IMR-90 (cell line): ENCODE results near the gene GOLIM4. TPM values are rescaled to one million over a fixed set of nuclear protein-coding genes. Genes with fewer than 3 reads are reported as not detected.

Experiments used
- ATAC-seq: fragments of 200-7000 bp; cut with Tn5 transposase; 2 replicates; pipeline ENCODE4 v1.9.1; 2020; ENCODE audit warnings: low read depth, mild to moderate bottlenecking, moderate library complexity
- BruUV-seq: library from RNA; stranded (reverse); fragments of 400-500 nt; replicated peaks from 2 replicates; lab custom pipeline; 2021; lab: Mats Ljungman, UMichigan
- CTCF ChIA-PET: fragments of 300-600 bp; formaldehyde crosslinking; extraction: SDS; loops from one replicate; lab custom pipeline; 2021; ENCODE audit warnings: antibody characterized with exemption; lab: Yijun Ruan, JAX
- POLR2A ChIA-PET: fragments of 300-600 bp; sonication (Branson Sonifier 250); formaldehyde crosslinking; loops from one replicate; lab custom pipeline; 2022; ENCODE audit warnings: antibody characterized with exemption; ENCODE audit not compliant: unreplicated experiment; lab: Charles Lee
- DNase-seq: peaks from one replicate; pipeline ENCODE4 v3.0.0; 2013
- H2AFZ ChIP-seq: replicated peaks from 2 replicates; pipeline ENCODE3; 2013; ENCODE audit warnings: low read length, mild to moderate bottlenecking; ENCODE audit not compliant: poor library complexity
- H2AK5ac ChIP-seq: 2 replicates; pipeline ENCODE4 v1.6.1; 2013; ENCODE audit warnings: low read depth, low read length, inconsistent platforms
- H2AK9ac ChIP-seq: replicated peaks from 2 replicates; pipeline ENCODE3; 2013; ENCODE audit warnings: mild to moderate bottlenecking, low read depth, low read length, moderate library complexity; ENCODE audit not compliant: poor library complexity
- H2BK120ac ChIP-seq: 2 replicates; pipeline ENCODE4 v1.6.1; 2013; ENCODE audit warnings: low read depth, low read length, inconsistent platforms
- H2BK15ac ChIP-seq: 3 replicates; pipeline ENCODE4 v1.6.1; 2013; ENCODE audit warnings: low read depth, low read length, inconsistent platforms
- H2BK20ac ChIP-seq: 2 replicates; pipeline ENCODE4 v1.6.1; 2013; ENCODE audit warnings: low read depth, mild to moderate bottlenecking, inconsistent platforms, low read length, moderate library complexity
- H2BK5ac ChIP-seq: 2 replicates; pipeline ENCODE4 v1.6.1; 2013; ENCODE audit warnings: mild to moderate bottlenecking, low read depth, low read length, inconsistent platforms; ENCODE audit not compliant: poor library complexity, severe bottlenecking
- H3K14ac ChIP-seq: replicated peaks from 2 replicates; pipeline ENCODE4 v1.6.1; 2013; ENCODE audit warnings: low read depth, low read length, inconsistent platforms
- H3K18ac ChIP-seq: 2 replicates; pipeline ENCODE4 v1.6.1; 2013; ENCODE audit warnings: low read depth, low read length, control low read depth
- H3K23ac ChIP-seq: 2 replicates; pipeline ENCODE4 v1.6.1; 2013; ENCODE audit warnings: low read depth, low read length, inconsistent platforms
- H3K27ac ChIP-seq: 2 replicates; pipeline ENCODE4 v1.5.1; 2013; ENCODE audit warnings: mild to moderate bottlenecking, control low read depth, low read length; ENCODE audit not compliant: insufficient read depth
- H3K27me3 ChIP-seq: 2 replicates; pipeline ENCODE4 v1.6.1; 2013; ENCODE audit warnings: low read length; ENCODE audit not compliant: control insufficient read depth, insufficient read depth
- H3K36me3 ChIP-seq: 2 replicates; pipeline ENCODE4 v1.6.1; 2013; ENCODE audit warnings: low read length, mixed read lengths; ENCODE audit not compliant: control insufficient read depth, insufficient read depth
- H3K4ac ChIP-seq: 2 replicates; pipeline ENCODE4 v1.6.1; 2013; ENCODE audit warnings: low read depth, low read length, inconsistent platforms
- H3K4me1 ChIP-seq: 2 replicates; pipeline ENCODE4 v1.6.1; 2013; ENCODE audit warnings: low read length, mixed read lengths; ENCODE audit not compliant: control insufficient read depth, insufficient read depth
- H3K4me2 ChIP-seq: 2 replicates; pipeline ENCODE4 v1.6.1; 2013; ENCODE audit warnings: low read depth, mild to moderate bottlenecking, control low read depth, low read length, moderate library complexity
- H3K4me3 ChIP-seq: 2 replicates; pipeline ENCODE4 v1.5.1; 2013; ENCODE audit warnings: low read depth, mild to moderate bottlenecking, control low read depth, low read length, moderate library complexity; ENCODE audit not compliant: insufficient read depth
- H3K56ac ChIP-seq: 2 replicates; pipeline ENCODE4 v1.6.1; 2013; ENCODE audit warnings: low read length, inconsistent platforms; ENCODE audit not compliant: insufficient read depth; ENCODE audit errors: extremely low read depth
- H3K79me1 ChIP-seq, 2 experiments: 2 replicates each; pipeline ENCODE4 v1.6.1; 2013; ENCODE audit warnings: low read length in 2 of 2, inconsistent platforms in 1 of 2, low read depth in 1 of 2
- H3K9ac ChIP-seq: 2 replicates; pipeline ENCODE4 v1.6.1; 2013; ENCODE audit warnings: low read depth, low read length, control low read depth
- H3K9me1 ChIP-seq: 2 replicates; pipeline ENCODE4 v1.6.1; 2013; ENCODE audit warnings: low read length, inconsistent platforms; ENCODE audit not compliant: insufficient read depth
- H3K9me3 ChIP-seq: 2 replicates; pipeline ENCODE4 v1.6.1; 2013; ENCODE audit warnings: low read length; ENCODE audit not compliant: control insufficient read depth, insufficient read depth
- H4K20me1 ChIP-seq: 2 replicates; pipeline ENCODE4 v1.6.1; 2013; ENCODE audit warnings: low read length, inconsistent platforms; ENCODE audit not compliant: insufficient read depth
- H4K5ac ChIP-seq: 2 replicates; pipeline ENCODE4 v1.6.1; 2013; ENCODE audit warnings: mild to moderate bottlenecking, low read depth, low read length, control low read depth
- H4K8ac ChIP-seq, 2 experiments: 2 replicates each; pipeline ENCODE4 v1.6.1; 2013; ENCODE audit warnings: low read depth in 2 of 2, low read length in 2 of 2, control low read depth in 1 of 2, inconsistent platforms in 1 of 2
- H4K91ac ChIP-seq: 2 replicates; pipeline ENCODE4 v1.6.1; 2013; ENCODE audit warnings: low read depth, low read length, inconsistent platforms; ENCODE audit not compliant: insufficient read depth
- MAFK ChIP-seq: IDR thresholded peaks from 2 replicates; pipeline ENCODE4 v1.6.1; 2012; ENCODE audit warnings: low read depth, low read length, improper control_type of control experiment
- MAZ ChIP-seq: IDR thresholded peaks from 2 replicates; pipeline ENCODE4 v1.6.1; 2012; ENCODE audit warnings: low read depth, mild to moderate bottlenecking, low read length, improper control_type of control experiment, moderate library complexity, borderline replicate concordance
- NFE2L2 ChIP-seq: fragments of 150-350 bp; IDR thresholded peaks from 2 replicates; pipeline ENCODE4 v1.6.1; 2016; ENCODE audit warnings: low read depth, mild to moderate bottlenecking, low read length
- POLR2A ChIP-seq: IDR thresholded peaks from 2 replicates; pipeline ENCODE4 v1.6.1; 2012; ENCODE audit warnings: mild to moderate bottlenecking, low read depth, low read length
- RCOR1 ChIP-seq: IDR thresholded peaks from 2 replicates; pipeline ENCODE4 v1.6.1; 2012; ENCODE audit warnings: mild to moderate bottlenecking, low read length, improper control_type of control experiment; ENCODE audit not compliant: insufficient replicate concordance
- RFX5 ChIP-seq: IDR thresholded peaks from 2 replicates; pipeline ENCODE4 v1.8.0; 2012; ENCODE audit warnings: low read depth, mild to moderate bottlenecking, low read length, moderate library complexity
- SMC3 ChIP-seq: fragments of 150-350 bp; IDR thresholded peaks from 2 replicates; pipeline ENCODE4 v1.6.1; 2016; ENCODE audit warnings: low read depth, mild to moderate bottlenecking, antibody characterized with exemption, low read length, moderate library complexity
- WGBS, 2 experiments: methylation state at CpG; one replicate each; pipeline versions ENCODE4 v1.1.5 to v1.1.7; 2013; ENCODE audit warnings: missing lambda C conversion rate in 2 of 2; ENCODE audit not compliant: insufficient read length in 1 of 2; ENCODE audit errors: extremely low coverage in 2 of 2; 5-methylcytosine and 5-hydroxymethylcytosine counted together
- dilution Hi-C: fragments of 300-500 bp; cut with HindIII; formaldehyde crosslinking; loops from one replicate; pipeline ENCODE4 v1.14.3; 2018; ENCODE audit warnings: low sequenced_read_pairs; ENCODE audit not compliant: unreplicated experiment
- in situ Hi-C: fragments of 300-500 bp; cut with MboI; formaldehyde crosslinking; loops from 3 replicates; pipeline ENCODE4 v1.14.3; 2019; ENCODE audit warnings: low sequenced_read_pairs, inconsistent platforms, mixed read lengths
- intact Hi-C: fragments of 100-400 bp; cut with micrococcal nuclease; formaldehyde crosslinking; loops from 2 replicates; pipeline ENCODE4 v1.10.0; 2022
- polyA plus RNA-seq, 3 experiments: library from polyadenylated mRNA; depleted of rRNA; stranded (reverse); fragments of >200 nt; gene quantifications; 2 replicates each; pipeline ENCODE4 v1.2.3, GENCODE V29; 2012; ENCODE audit warnings: low replicate concordance in 1 of 3
- total RNA-seq: library from RNA; depleted of rRNA; stranded (reverse); fragments of >200 nt; gene quantifications from 2 replicates; pipeline ENCODE4 v1.2.3, GENCODE V29; 2012

GOLIM4 gene
- total and polyA plus RNA-seq, 2 of the 4 experiments (the other 2 are of a cell fraction) = 44.6 to 71.2 TPM

GRCh38 chr3:167989066-167989465, 106.7 kb downstream of the GOLIM4 start:
- no peaks in the 10 kb centered on the region for H3K4me1 ChIP-seq
- BruUV-seq = no TSS peak
- WGBS, 2 experiments = no CpG with 5 or more reads among the region's 2 CpGs
- H3K23ac ChIP-seq = no peak overlapping the region
- no peak overlapping the region for H2AK9ac ChIP-seq
- no peak overlapping the region for H3K56ac ChIP-seq
- H2BK5ac ChIP-seq = no peak overlapping the region
- no peak overlapping the region for H3K14ac ChIP-seq
- no peak overlapping the region for H3K9ac ChIP-seq
- POLR2A ChIA-PET = no interaction called here
- no peak overlapping the region for H3K4ac ChIP-seq
- no peak overlapping the region for H3K4me3 ChIP-seq
- H3K79me1 ChIP-seq = no peaks in the 10 kb centered on the region
- H3K9me3 ChIP-seq = no peaks in the 10 kb centered on the region
- no peak overlapping the region for H3K27ac ChIP-seq
- no peaks in the 10 kb centered on the region for H3K9me1 ChIP-seq
- no peak overlapping the region for H3K18ac ChIP-seq
- no peak overlapping the region for H3K4me2 ChIP-seq
- no peak overlapping the region for H2AFZ ChIP-seq
- no peak overlapping the region for H4K8ac ChIP-seq
- H4K5ac ChIP-seq = no peak overlapping the region
- H3K27me3 ChIP-seq = peaks cover 1% of the 10 kb centered on the region; the same call in 1 of the 2 replicates
- no peak overlapping the region for H4K91ac ChIP-seq
- no peak overlapping the region for H2BK20ac ChIP-seq
- no peak for DNase-seq
- no peaks in the 10 kb centered on the region for H4K20me1 ChIP-seq
- CTCF ChIA-PET = no interaction called here
- intact Hi-C loops = no loop called here
- H3K36me3 ChIP-seq = no peaks in the 10 kb centered on the region
- no peak overlapping the region for H2BK15ac ChIP-seq
- in situ Hi-C loops = no loop called here
- ATAC-seq = no peak
- dilution Hi-C loops = no loop called here
- no peak overlapping the region for H2BK120ac ChIP-seq
- no peak for TF ChIP-seq NFE2L2
- TF ChIP-seq SMC3 = no peak
- no peak for TF ChIP-seq RFX5
- no peak for TF ChIP-seq POLR2A
- no peak for TF ChIP-seq MAZ
- TF ChIP-seq RCOR1 = no peak
- no peak for TF ChIP-seq MAFK
- H2AK5ac ChIP-seq = no peak overlapping the region
